Measurements from ENCODE around the gene CCDC200.

DNA sequence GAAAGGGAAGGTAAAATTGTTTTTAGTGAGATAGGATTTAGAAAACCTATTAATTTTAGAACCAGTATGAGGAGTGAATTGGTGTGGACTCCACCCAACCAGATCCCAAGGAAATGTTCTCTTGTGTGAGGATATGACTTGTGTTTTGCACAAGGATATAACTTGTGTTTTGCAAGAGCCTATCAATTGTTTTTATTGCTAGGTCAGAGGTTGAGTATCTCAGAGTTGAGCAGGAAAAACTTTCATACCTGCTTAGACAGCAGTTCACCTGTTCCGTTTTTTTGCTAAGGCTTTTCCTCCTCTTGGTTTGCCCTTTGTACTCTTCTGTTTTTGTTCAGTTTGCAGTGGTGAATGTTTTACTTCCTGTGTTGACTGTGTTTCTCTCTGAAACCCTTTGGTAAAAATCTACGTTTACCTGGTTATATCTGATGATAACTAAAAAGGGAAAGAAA lies 52.3 kb downstream of the CCDC200 start:
- no peak for TF ChIP-seq POLR2A (IDR thresholded peaks at IDR 0.05; ENCODE audit: borderline replicate concordance, extremely low read depth, insufficient read depth, insufficient read length)
- TF ChIP-seq, protein P1, sequence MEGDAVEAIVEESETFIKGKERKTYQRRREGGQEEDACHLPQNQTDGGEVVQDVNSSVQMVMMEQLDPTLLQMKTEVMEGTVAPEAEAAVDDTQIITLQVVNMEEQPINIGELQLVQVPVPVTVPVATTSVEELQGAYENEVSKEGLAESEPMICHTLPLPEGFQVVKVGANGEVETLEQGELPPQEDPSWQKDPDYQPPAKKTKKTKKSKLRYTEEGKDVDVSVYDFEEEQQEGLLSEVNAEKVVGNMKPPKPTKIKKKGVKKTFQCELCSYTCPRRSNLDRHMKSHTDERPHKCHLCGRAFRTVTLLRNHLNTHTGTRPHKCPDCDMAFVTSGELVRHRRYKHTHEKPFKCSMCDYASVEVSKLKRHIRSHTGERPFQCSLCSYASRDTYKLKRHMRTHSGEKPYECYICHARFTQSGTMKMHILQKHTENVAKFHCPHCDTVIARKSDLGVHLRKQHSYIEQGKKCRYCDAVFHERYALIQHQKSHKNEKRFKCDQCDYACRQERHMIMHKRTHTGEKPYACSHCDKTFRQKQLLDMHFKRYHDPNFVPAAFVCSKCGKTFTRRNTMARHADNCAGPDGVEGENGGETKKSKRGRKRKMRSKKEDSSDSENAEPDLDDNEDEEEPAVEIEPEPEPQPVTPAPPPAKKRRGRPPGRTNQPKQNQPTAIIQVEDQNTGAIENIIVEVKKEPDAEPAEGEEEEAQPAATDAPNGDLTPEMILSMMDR (IDR thresholded peaks at IDR 0.05 in 2 of 3, conservative IDR thresholded peaks at IDR 0.05 in 1 of 3; ENCODE audit: borderline replicate concordance in 1 of 3, insufficient read depth in 1 of 3, low read depth in 2 of 3, low read length in 2 of 3), result no peak
- TF ChIP-seq JUND (IDR thresholded peaks at IDR 0.05), result no peak
- TF ChIP-seq EGR1 (IDR thresholded peaks at IDR 0.05; ENCODE audit: low read depth), result no peak
- TF ChIP-seq, protein P2, sequence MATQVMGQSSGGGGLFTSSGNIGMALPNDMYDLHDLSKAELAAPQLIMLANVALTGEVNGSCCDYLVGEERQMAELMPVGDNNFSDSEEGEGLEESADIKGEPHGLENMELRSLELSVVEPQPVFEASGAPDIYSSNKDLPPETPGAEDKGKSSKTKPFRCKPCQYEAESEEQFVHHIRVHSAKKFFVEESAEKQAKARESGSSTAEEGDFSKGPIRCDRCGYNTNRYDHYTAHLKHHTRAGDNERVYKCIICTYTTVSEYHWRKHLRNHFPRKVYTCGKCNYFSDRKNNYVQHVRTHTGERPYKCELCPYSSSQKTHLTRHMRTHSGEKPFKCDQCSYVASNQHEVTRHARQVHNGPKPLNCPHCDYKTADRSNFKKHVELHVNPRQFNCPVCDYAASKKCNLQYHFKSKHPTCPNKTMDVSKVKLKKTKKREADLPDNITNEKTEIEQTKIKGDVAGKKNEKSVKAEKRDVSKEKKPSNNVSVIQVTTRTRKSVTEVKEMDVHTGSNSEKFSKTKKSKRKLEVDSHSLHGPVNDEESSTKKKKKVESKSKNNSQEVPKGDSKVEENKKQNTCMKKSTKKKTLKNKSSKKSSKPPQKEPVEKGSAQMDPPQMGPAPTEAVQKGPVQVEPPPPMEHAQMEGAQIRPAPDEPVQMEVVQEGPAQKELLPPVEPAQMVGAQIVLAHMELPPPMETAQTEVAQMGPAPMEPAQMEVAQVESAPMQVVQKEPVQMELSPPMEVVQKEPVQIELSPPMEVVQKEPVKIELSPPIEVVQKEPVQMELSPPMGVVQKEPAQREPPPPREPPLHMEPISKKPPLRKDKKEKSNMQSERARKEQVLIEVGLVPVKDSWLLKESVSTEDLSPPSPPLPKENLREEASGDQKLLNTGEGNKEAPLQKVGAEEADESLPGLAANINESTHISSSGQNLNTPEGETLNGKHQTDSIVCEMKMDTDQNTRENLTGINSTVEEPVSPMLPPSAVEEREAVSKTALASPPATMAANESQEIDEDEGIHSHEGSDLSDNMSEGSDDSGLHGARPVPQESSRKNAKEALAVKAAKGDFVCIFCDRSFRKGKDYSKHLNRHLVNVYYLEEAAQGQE (IDR thresholded peaks at IDR 0.05; ENCODE audit: low read depth), result no peak
- TF ChIP-seq EZH2 (IDR thresholded peaks at IDR 0.05), result no peak
- no peak for TF ChIP-seq EZH2phosphoT487 (IDR thresholded peaks at IDR 0.05; ENCODE audit: borderline replicate concordance)
- TF ChIP-seq POLR2AphosphoS5 (IDR thresholded peaks at IDR 0.05; ENCODE audit: low read depth, low read length), result no peak
- TF ChIP-seq CEBPB (IDR thresholded peaks at IDR 0.05; ENCODE audit: low read depth), result no peak
